SK-N-SH treated with all-trans-retinoic acid at 6 μM for 48 hours (cell line): ENCODE data around the gene ZEB2.

Experiments
- ARNTL ChIP-seq: fragments of 450-650 bp; formaldehyde crosslinking; IDR thresholded peaks from 2 replicates; pipeline ENCODE4 v1.5.0; 2020; ENCODE audit warnings: low read depth, mild to moderate bottlenecking, moderate library complexity, borderline replicate concordance
- BACH2 ChIP-seq: fragments of 250-450 bp; sonication (Bioruptor Pico); IDR thresholded peaks from 2 replicates; pipeline ENCODE4 v1.9.0; 2021; ENCODE audit warnings: mild to moderate bottlenecking, borderline replicate concordance
- GLIS3 ChIP-seq: fragments of 250-450 bp; sonication (Bioruptor Pico); IDR thresholded peaks from 2 replicates; pipeline ENCODE4 v1.5.0; 2020; ENCODE audit warnings: mild to moderate bottlenecking, moderate library complexity
- OSR1 ChIP-seq: fragments of 250-450 bp; sonication (Bioruptor Pico); IDR thresholded peaks from 2 replicates; pipeline ENCODE4 v1.8.0; 2022; ENCODE audit warnings: moderate library complexity, mild to moderate bottlenecking, inconsistent platforms
- RARB ChIP-seq: fragments of 250-450 bp; sonication (Bioruptor Pico); IDR thresholded peaks from 2 replicates; pipeline ENCODE4 v1.8.0; 2021; ENCODE audit warnings: mild to moderate bottlenecking, moderate library complexity
- TOX ChIP-seq: fragments of 250-450 bp; sonication (Bioruptor Pico); IDR thresholded peaks from 2 replicates; pipeline ENCODE4 v1.8.0; 2021; ENCODE audit warnings: mild to moderate bottlenecking, moderate library complexity, borderline replicate concordance
- ZFP30 ChIP-seq: fragments of 450-650 bp; formaldehyde crosslinking; IDR thresholded peaks from 2 replicates; pipeline ENCODE4 v1.5.0; 2022; ENCODE audit warnings: mild to moderate bottlenecking, moderate library complexity
- ZNF8 ChIP-seq: fragments of 450-650 bp; formaldehyde crosslinking; IDR thresholded peaks from 2 replicates; pipeline ENCODE4 v1.5.0; 2020; ENCODE audit warnings: mild to moderate bottlenecking, moderate library complexity
- TF ChIP-seq, protein P1 (sequence below): fragments of 250-450 bp; sonication (Bioruptor Pico); IDR thresholded peaks from 2 replicates; pipeline ENCODE4 v1.8.0; 2020; ENCODE audit warnings: mild to moderate bottlenecking, moderate library complexity, borderline replicate concordance

GRCh38 chr2:144503242-144503641 lies 16.7 kb downstream of the ZEB2 start:
- TF ChIP-seq ZFP30 (no peak), GLIS3 (CRISPR knock-in tag) (no peak), ARNTL (CRISPR knock-in tag) (no peak), OSR1 (CRISPR knock-in tag) (no peak), TOX (CRISPR knock-in tag) (no peak), ZNF8 (CRISPR knock-in tag) (no peak), BACH2 (no peak), RARB (no peak)
- TF ChIP-seq, protein P1, sequence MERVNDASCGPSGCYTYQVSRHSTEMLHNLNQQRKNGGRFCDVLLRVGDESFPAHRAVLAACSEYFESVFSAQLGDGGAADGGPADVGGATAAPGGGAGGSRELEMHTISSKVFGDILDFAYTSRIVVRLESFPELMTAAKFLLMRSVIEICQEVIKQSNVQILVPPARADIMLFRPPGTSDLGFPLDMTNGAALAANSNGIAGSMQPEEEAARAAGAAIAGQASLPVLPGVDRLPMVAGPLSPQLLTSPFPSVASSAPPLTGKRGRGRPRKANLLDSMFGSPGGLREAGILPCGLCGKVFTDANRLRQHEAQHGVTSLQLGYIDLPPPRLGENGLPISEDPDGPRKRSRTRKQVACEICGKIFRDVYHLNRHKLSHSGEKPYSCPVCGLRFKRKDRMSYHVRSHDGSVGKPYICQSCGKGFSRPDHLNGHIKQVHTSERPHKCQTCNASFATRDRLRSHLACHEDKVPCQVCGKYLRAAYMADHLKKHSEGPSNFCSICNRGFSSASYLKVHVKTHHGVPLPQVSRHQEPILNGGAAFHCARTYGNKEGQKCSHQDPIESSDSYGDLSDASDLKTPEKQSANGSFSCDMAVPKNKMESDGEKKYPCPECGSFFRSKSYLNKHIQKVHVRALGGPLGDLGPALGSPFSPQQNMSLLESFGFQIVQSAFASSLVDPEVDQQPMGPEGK = no peak
